H1 (cell line): Measurements from ENCODE around the gene ZNF775. TPM values are rescaled to one million over a fixed set of nuclear protein-coding genes. Genes with fewer than 3 reads are reported as not detected.

ENCODE experiments used
- ASH2L ChIP-seq: fragments of 200-600, 300-600 bp; sonication (generic); IDR thresholded peaks from one replicate; pipeline ENCODE4 v1.7.1; 2017; ENCODE audit warnings: low read length
- CHD1 ChIP-seq: IDR thresholded peaks from 2 replicates; pipeline ENCODE4 v1.6.1; 2012; ENCODE audit warnings: low read depth, low read length, improper control_type of control experiment
- FOSL1 ChIP-seq: IDR thresholded peaks from 2 replicates; pipeline ENCODE4 v1.6.1; 2011; ENCODE audit warnings: mild to moderate bottlenecking, low read depth, low read length, moderate library complexity; ENCODE audit not compliant: insufficient read depth
- KDM5A ChIP-seq: fragments of 200-600 bp; IDR thresholded peaks from 2 replicates; pipeline ENCODE4 v1.7.1; 2012; ENCODE audit warnings: mild to moderate bottlenecking, low read length, inconsistent platforms, mixed read lengths
- MAFK ChIP-seq: IDR thresholded peaks from 2 replicates; pipeline ENCODE4 v1.6.1; 2012; ENCODE audit warnings: low read depth, mild to moderate bottlenecking, improper control_type of control experiment, low read length
- RBBP5 ChIP-seq: IDR thresholded peaks from 2 replicates; pipeline ENCODE4 v1.7.1; 2012; ENCODE audit warnings: low read depth, mild to moderate bottlenecking, inconsistent platforms, low read length, moderate library complexity, borderline replicate concordance
- polyA plus RNA-seq, 7 experiments: library from polyadenylated mRNA; depleted of rRNA in 3 of 7; stranded (reverse) in 5 of 7; unstranded in 2 of 7; fragments of >200 nt in 5 of 7; fragments of 200-250 nt in 2 of 7; gene quantifications; 1 replicate in 5 of 7; 2 replicates in 1 of 7; 4 replicates in 1 of 7; pipeline versions ENCODE4 v1.2.1 to v1.2.3, GENCODE V29; 2011 to 2013; ENCODE audit warnings: missing spikeins in 2 of 7, mixed read lengths in 2 of 7
- total RNA-seq: library from RNA; stranded (reverse); fragmentation: NEBNext Ultra II Directional; extraction: Animal tissue kit (Norgen Biotek cat#: 25700); gene quantifications from 2 replicates; pipeline ENCODE4 v1.2.1, GENCODE V29; 2021

Gene ZNF775
- total and polyA plus RNA-seq, 2 of the 8 experiments (the other 6 are each of a cell fraction or from before 2014, with no cell fraction given) = 13.6 to 21.5 TPM

- no peak for TF ChIP-seq CHD1
- peak; percentile 45 for TF ChIP-seq ASH2L
- no peak for TF ChIP-seq RBBP5
- TF ChIP-seq MAFK = peak; percentile 50; the same call in 1 of the 2 replicates
- no peak for TF ChIP-seq KDM5A
- TF ChIP-seq FOSL1 = 0 out of 2 replicates have a peak, but pooled peaks have one; percentile 75
Measured at GRCh38 chr7:150405584-150406311, 26.6 kb downstream of the ZNF775 start (continued).
